Measurements from ENCODE around the gene COL5A1.

Gene COL5A1

GRCh38 chr9:134770972-134771971 lies 129.7 kb downstream of the COL5A1 start:
- ATAC-seq (no peak), DNase-seq (peak; percentile 23)

GRCh38 chr9:134772331-134772730 lies 130.7 kb downstream of the COL5A1 start:
- no peak for ATAC-seq
- no peak for DNase-seq

- DNase-seq (no peak), ATAC-seq (no peak)
Measured at GRCh38 chr9:134773842-134774241, 132.2 kb downstream of the COL5A1 start.

- ATAC-seq (no peak), DNase-seq (no peak)
Measured at GRCh38 chr9:134774410-134774809, 132.8 kb downstream of the COL5A1 start.

GRCh38 chr9:134775081-134775951 lies 133.7 kb downstream of the COL5A1 start:
- DNase-seq: no peak
- no peak for ATAC-seq

GRCh38 chr9:134776080-134776796 lies 134.6 kb downstream of the COL5A1 start:
- ATAC-seq: no peak
- no peak for DNase-seq

GRCh38 chr9:134777153-134777552 lies 135.6 kb downstream of the COL5A1 start:
- DNase-seq (no peak), ATAC-seq (no peak)

- no peak for DNase-seq
- no peak for ATAC-seq
Measured at GRCh38 chr9:134778156-134778555, 136.6 kb downstream of the COL5A1 start.

GRCh38 chr9:134778841-134779411 lies 137.3 kb downstream of the COL5A1 start:
- no peak for ATAC-seq
- DNase-seq: no peak

GRCh38 chr9:134779640-134780039 lies 138.0 kb downstream of the COL5A1 start:
- DNase-seq: no peak
- ATAC-seq: no peak

GRCh38 chr9:134781591-134782302 lies 140.1 kb downstream of the COL5A1 start:
- DNase-seq (no peak), ATAC-seq (no peak)

- ATAC-seq (no peak), DNase-seq (no peak)
Measured at GRCh38 chr9:134782921-134783698, 141.5 kb downstream of the COL5A1 start.

GRCh38 chr9:134783699-134784039 lies 142.1 kb downstream of the COL5A1 start:
- DNase-seq: no peak
- no peak for ATAC-seq

GRCh38 chr9:134784577-134785305 lies 143.1 kb downstream of the COL5A1 start:
- ATAC-seq (no peak), DNase-seq (no peak)

- ATAC-seq (no peak), DNase-seq (no peak)
Measured at GRCh38 chr9:134785325-134786108, 143.9 kb downstream of the COL5A1 start.

GRCh38 chr9:134787601-134788531 lies 146.3 kb downstream of the COL5A1 start:
- DNase-seq (no peak), ATAC-seq (no peak)

- no peak for ATAC-seq
- no peak for DNase-seq
Measured at GRCh38 chr9:134789168-134789567, 147.6 kb downstream of the COL5A1 start.

GRCh38 chr9:134791009-134791408 lies 149.4 kb downstream of the COL5A1 start:
- ATAC-seq (no peak), DNase-seq (no peak)

Data from stimulated activated naive CD8-positive, alpha-beta T cell treated with anti-CD3 and anti-CD28 coated beads, Interleukin-15, Interleukin-2, amounts not matched to agents 100 U/mL and 50 U/mL, for 24 hours (primary cell).